GM12892 (cell line): ENCODE data around the gene SENP1.

ENCODE experiments used
- POLR2AphosphoS5 ChIP-seq: IDR thresholded peaks from 2 replicates; pipeline ENCODE4 v1.6.1; 2011; ENCODE audit warnings: low read depth, low read length, control low read depth
- TAF1 ChIP-seq: IDR thresholded peaks from 2 replicates; pipeline ENCODE4 v1.6.1; 2011; ENCODE audit warnings: low read depth, mild to moderate bottlenecking, control low read depth, low read length, borderline replicate concordance

DNA sequence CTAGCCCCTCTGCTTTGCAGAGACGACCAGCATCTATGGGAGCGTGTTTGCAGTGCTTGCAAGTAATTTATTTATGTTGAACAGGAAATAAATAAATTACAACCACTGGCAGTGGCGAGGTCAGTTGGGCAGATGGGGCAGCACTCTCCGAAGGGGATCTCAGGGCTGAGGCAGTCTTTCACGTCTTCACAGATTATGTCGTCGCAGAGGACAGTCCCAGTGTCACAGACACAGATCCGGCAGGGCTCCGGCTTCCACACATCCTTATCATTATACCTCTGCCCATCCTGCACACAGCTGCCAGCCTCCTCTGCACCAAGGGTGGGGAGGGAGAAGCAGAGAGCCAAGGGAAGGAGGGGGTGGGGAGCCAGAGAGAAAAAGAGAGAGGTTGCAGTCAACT, 106.1 kb downstream of the SENP1 start:
- TF ChIP-seq POLR2AphosphoS5, result no peak
- TF ChIP-seq TAF1, result no peak
